OCI-LY1 (cell line): ENCODE measurements around the gene PRG2.

ENCODE experiments used
- H2AFZ ChIP-seq: fragments of 200-600 bp; sonication (generic), shearing (Covaris generic); 2 replicates; pipeline ENCODE4 v1.6.0; 2014; ENCODE audit warnings: antibody characterized with exemption, mild to moderate bottlenecking, low read length
- H3F3A ChIP-seq: fragments of 200-600 bp; sonication (generic), shearing (Covaris generic); 2 replicates; pipeline ENCODE4 v1.6.0; 2014; ENCODE audit warnings: mild to moderate bottlenecking, antibody characterized with exemption, low read length, moderate library complexity; ENCODE audit not compliant: insufficient read depth
- H3K27ac ChIP-seq: fragments of 200-600 bp; sonication (generic); 2 replicates; pipeline ENCODE4 v1.5.1; 2014; ENCODE audit warnings: low read length, mixed run types, mild to moderate bottlenecking, low read depth; ENCODE audit not compliant: poor library complexity, severe bottlenecking
- H3K27me3 ChIP-seq: fragments of 200-600 bp; sonication (generic); 2 replicates; pipeline ENCODE4 v1.6.0; 2014; ENCODE audit warnings: antibody characterized with exemption, mild to moderate bottlenecking, low read length, moderate library complexity; ENCODE audit not compliant: insufficient read depth
- H3K36me3 ChIP-seq: fragments of 200-600 bp; sonication (generic); 2 replicates; pipeline ENCODE4 v1.6.1; 2014; ENCODE audit warnings: mild to moderate bottlenecking, antibody characterized with exemption, low read length, moderate library complexity, mixed read lengths; ENCODE audit not compliant: insufficient read depth
- H3K4me1 ChIP-seq: fragments of 200-600 bp; sonication (generic); 2 replicates; pipeline ENCODE4 v1.5.1; 2014; ENCODE audit warnings: mild to moderate bottlenecking, low read length, moderate library complexity; ENCODE audit not compliant: insufficient read depth, severe bottlenecking
- H3K4me2 ChIP-seq: fragments of 200-600 bp; sonication (generic), shearing (Covaris generic); 2 replicates; pipeline ENCODE4 v1.6.1; 2014; ENCODE audit warnings: low read length
- H3K4me3 ChIP-seq: fragments of 200-600 bp; sonication (generic); 2 replicates; pipeline ENCODE4 v1.5.1; 2014; ENCODE audit warnings: low read length, low read depth, mild to moderate bottlenecking, mixed read lengths; ENCODE audit not compliant: poor library complexity, severe bottlenecking
- H3K79me2 ChIP-seq: fragments of 200-600 bp; shearing (Covaris generic); 2 replicates; pipeline ENCODE4 v1.6.1; 2016; ENCODE audit warnings: mixed run types, low read length, mixed read lengths; ENCODE audit not compliant: insufficient read depth
- H3K9ac ChIP-seq: fragments of 200-600 bp; sonication (generic), shearing (Covaris generic); 2 replicates; pipeline ENCODE4 v1.6.1; 2014; ENCODE audit warnings: mild to moderate bottlenecking, low read length, mixed read lengths
- H3K9me2 ChIP-seq: fragments of 200-600 bp; sonication (generic), shearing (Covaris generic); 2 replicates; pipeline ENCODE4 v1.6.1; 2014; ENCODE audit warnings: low read depth, mild to moderate bottlenecking, low read length, mixed read lengths
- H3K9me3 ChIP-seq: fragments of 200-600 bp; shearing (Covaris generic); 2 replicates; pipeline ENCODE4 v1.6.1; 2014; ENCODE audit warnings: low read length, mixed read lengths
- H4K20me1 ChIP-seq: fragments of 200-600 bp; sonication (generic), shearing (Covaris generic); 2 replicates; pipeline ENCODE4 v1.6.0; 2016; ENCODE audit warnings: mild to moderate bottlenecking, low read length; ENCODE audit not compliant: insufficient read depth
- EZH2 ChIP-seq: fragments of 200-600 bp; sonication (generic), shearing (Covaris generic); IDR thresholded peaks from 2 replicates; pipeline ENCODE4 v1.8.0; 2017; ENCODE audit warnings: borderline replicate concordance, mixed run types, mild to moderate bottlenecking, antibody characterized with exemption, low read length, moderate library complexity, mixed read lengths
- TF ChIP-seq, protein P1 (sequence below): fragments of 200-600 bp; sonication (generic), shearing (Covaris generic); IDR thresholded peaks from 2 replicates; pipeline ENCODE4 v1.5.1; 2017; ENCODE audit warnings: mild to moderate bottlenecking, antibody characterized with exemption, low read length, moderate library complexity, mixed read lengths

Gene PRG2, protein sequence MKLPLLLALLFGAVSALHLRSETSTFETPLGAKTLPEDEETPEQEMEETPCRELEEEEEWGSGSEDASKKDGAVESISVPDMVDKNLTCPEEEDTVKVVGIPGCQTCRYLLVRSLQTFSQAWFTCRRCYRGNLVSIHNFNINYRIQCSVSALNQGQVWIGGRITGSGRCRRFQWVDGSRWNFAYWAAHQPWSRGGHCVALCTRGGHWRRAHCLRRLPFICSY

DNA sequence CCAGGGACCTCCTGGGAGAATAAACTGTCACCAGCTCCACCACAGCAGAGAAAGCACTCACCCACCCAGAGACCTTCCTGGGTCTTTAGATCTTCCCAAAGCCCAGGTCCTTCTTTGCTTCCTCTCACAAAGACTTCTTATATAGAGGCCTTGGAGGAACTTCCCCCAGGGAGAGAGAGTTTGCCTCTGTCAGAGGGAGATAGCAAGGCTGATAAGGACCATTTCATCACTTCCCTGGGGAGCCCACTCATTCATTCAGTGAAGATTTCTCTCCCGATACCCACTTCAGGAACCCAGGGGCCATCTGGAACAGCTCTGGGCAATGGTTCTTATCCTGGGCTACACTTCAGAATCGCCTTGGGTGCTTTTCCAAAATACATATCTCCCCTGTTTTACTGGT, at the start of gene PRG2:
PRG2 (minus strand) TSS at position 116 of the 400 bp plus-strand sequence. CDS start 706 bp downstream, outside the sequence.
- Histone ChIP-seq H3K27ac (no peak within 1 kb of the TSS), H3K9me3 (no peaks in the 10 kb centered on the region), H3K4me3 (no peak within 1 kb of the TSS), H3F3A (no peaks in the 10 kb centered on the region), H3K27me3 (0 out of 2 replicates have a peak, but pooled peaks cover 4% of the 10 kb centered on the region), H3K4me1 (no peaks in the 10 kb centered on the region), H3K79me2 (no peaks in the 10 kb centered on the region), H3K9ac (no peak within 1 kb of the TSS), H3K36me3 (no peaks in the 10 kb centered on the region), H2AFZ (no peak within 1 kb of the TSS), H3K9me2 (no peaks in the 10 kb centered on the region), H3K4me2 (no peak within 1 kb of the TSS), H4K20me1 (no peaks in the 10 kb centered on the region)
- no peak for TF ChIP-seq EZH2
- TF ChIP-seq, protein P1, sequence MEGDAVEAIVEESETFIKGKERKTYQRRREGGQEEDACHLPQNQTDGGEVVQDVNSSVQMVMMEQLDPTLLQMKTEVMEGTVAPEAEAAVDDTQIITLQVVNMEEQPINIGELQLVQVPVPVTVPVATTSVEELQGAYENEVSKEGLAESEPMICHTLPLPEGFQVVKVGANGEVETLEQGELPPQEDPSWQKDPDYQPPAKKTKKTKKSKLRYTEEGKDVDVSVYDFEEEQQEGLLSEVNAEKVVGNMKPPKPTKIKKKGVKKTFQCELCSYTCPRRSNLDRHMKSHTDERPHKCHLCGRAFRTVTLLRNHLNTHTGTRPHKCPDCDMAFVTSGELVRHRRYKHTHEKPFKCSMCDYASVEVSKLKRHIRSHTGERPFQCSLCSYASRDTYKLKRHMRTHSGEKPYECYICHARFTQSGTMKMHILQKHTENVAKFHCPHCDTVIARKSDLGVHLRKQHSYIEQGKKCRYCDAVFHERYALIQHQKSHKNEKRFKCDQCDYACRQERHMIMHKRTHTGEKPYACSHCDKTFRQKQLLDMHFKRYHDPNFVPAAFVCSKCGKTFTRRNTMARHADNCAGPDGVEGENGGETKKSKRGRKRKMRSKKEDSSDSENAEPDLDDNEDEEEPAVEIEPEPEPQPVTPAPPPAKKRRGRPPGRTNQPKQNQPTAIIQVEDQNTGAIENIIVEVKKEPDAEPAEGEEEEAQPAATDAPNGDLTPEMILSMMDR, result no peak

DNA sequence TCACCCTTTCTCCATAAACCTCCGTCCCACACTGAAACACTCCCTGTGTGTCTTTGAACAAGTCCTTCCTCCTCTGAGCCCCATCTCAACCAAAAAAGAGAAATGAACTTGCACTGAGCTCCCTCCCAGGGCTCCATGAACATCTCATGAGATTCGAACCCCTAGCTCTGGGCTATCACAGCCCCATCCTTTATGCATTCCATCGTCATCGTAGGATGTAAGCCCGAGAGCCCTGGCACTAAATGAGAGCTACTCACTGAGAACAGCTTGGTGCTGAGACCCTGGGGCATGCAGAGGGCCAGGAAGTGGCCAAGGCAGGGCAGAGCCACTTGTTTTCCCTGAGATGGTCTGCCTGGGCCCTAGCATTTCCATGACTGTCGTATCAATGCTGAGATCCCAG, 49.3 kb upstream of the PRG2 start:
- H3F3A ChIP-seq, result no peaks in the 10 kb centered on the region
- no peak overlapping the region for H3K4me2 ChIP-seq
- no peak overlapping the region for H3K27ac ChIP-seq
- H2AFZ ChIP-seq, result no peak overlapping the region
- H4K20me1 ChIP-seq, result no peaks in the 10 kb centered on the region
- H3K79me2 ChIP-seq, result no peaks in the 10 kb centered on the region
- no peaks in the 10 kb centered on the region for H3K4me1 ChIP-seq
- H3K4me3 ChIP-seq, result no peak overlapping the region
- no peaks in the 10 kb centered on the region for H3K36me3 ChIP-seq
- no peak overlapping the region for H3K9ac ChIP-seq
- H3K27me3 ChIP-seq, result no peaks in the 10 kb centered on the region; the same call in 1 of the 2 replicates
- no peak for TF ChIP-seq EZH2
- TF ChIP-seq, protein P1, result no peak
- H3K9me2 ChIP-seq, result no peaks in the 10 kb centered on the region
- no peaks in the 10 kb centered on the region for H3K9me3 ChIP-seq

DNA sequence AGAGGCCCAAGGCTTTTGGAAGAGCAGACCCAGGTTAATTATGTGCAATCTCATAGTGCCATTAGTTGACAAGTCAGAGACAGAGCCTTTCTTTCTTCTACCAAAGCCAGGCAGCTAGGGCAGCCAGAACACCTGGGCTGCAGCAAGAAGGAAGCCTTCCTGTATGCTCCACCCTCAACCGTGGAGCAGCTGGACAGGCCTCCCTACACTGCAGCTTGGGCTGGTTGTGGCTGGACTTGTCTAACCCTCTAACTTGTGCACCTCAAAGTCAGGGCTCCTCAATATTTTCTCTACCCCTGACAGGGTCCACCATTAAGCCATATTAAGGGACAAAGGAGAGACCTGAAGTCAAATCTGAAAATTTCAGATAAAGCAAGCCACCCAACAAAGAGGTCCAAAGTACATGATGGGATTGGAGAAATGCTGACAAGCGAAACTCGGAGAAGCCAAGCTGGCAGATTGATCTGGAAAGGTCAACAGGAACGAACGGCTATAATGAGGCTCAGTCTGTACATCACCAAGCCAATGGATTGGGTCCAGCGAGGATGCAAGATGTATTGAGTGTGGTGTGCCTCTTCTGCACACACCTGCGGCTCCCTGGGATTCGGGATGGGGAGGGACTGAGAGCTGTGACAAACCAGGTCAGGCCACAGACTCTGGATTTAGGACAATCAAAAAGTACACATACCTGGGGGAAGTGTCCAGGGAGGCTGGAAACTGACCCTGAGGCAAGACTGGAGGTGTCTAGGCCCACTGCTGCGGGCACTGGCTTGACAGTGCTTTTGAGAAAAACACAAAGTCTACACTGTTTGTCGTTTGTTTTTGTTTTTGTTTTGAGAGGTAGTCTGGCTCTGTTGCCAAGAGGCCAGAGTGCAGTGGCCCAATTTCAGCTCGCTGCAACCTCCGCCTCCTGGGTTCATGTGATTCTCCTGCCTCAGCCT, 48.2 kb upstream of the PRG2 start:
- no peaks in the 10 kb centered on the region for H3K4me1 ChIP-seq
- H2AFZ ChIP-seq, result no peak overlapping the region
- H3K27me3 ChIP-seq, result no peaks in the 10 kb centered on the region; the same call in 1 of the 2 replicates
- no peak overlapping the region for H3K9ac ChIP-seq
- no peak for TF ChIP-seq EZH2
- TF ChIP-seq, protein P1, result no peak
- no peaks in the 10 kb centered on the region for H3K9me2 ChIP-seq
- no peak overlapping the region for H3K4me3 ChIP-seq
- no peaks in the 10 kb centered on the region for H3K9me3 ChIP-seq
- no peak overlapping the region for H3K4me2 ChIP-seq
- H3K27ac ChIP-seq, result no peak overlapping the region
- no peaks in the 10 kb centered on the region for H3K36me3 ChIP-seq
- no peaks in the 10 kb centered on the region for H3F3A ChIP-seq
- no peaks in the 10 kb centered on the region for H4K20me1 ChIP-seq
- H3K79me2 ChIP-seq, result no peaks in the 10 kb centered on the region
